GM12891 (cell line): ENCODE data around the gene HCN3.
"Not testable (repeated sequence)": the region's sequence is repeated elsewhere in the genome, so short reads cannot be mapped to it uniquely, and the experiment has no call there.

Source experiments
- DNase-seq: peaks from one replicate; pipeline ENCODE4 v3.0.0; 2011; ENCODE audit warnings: low spot score; ENCODE audit not compliant: insufficient read length
- FAIRE-seq: peaks from 2 replicates; lab custom pipeline; 2011; peaks lifted over from hg19 to GRCh38; lab: Jason Lieb, UNC
- PAX5 ChIP-seq: IDR thresholded peaks from 2 replicates; pipeline ENCODE4 v1.6.1; 2011; ENCODE audit warnings: low read length, moderate library complexity, mild to moderate bottlenecking; ENCODE audit not compliant: insufficient read depth, severe bottlenecking
- POLR2A ChIP-seq: IDR thresholded peaks from 2 replicates; pipeline ENCODE4 v1.6.1; 2011; ENCODE audit warnings: low read depth, low read length, control low read depth
- POLR2AphosphoS5 ChIP-seq: IDR thresholded peaks from 2 replicates; pipeline ENCODE4 v1.6.1; 2011; ENCODE audit warnings: low read depth, low read length, control low read depth
- POU2F2 ChIP-seq: IDR thresholded peaks from 2 replicates; pipeline ENCODE4 v1.6.1; 2011; ENCODE audit warnings: low read depth, mild to moderate bottlenecking, control low read depth, low read length, moderate library complexity
- SPI1 ChIP-seq: IDR thresholded peaks from 2 replicates; pipeline ENCODE4 v1.6.1; 2011; ENCODE audit warnings: low read depth, low read length, control low read depth
- TAF1 ChIP-seq: IDR thresholded peaks from 2 replicates; pipeline ENCODE4 v1.6.1; 2011; ENCODE audit warnings: low read depth, low read length, control low read depth

Gene HCN3

DNA sequence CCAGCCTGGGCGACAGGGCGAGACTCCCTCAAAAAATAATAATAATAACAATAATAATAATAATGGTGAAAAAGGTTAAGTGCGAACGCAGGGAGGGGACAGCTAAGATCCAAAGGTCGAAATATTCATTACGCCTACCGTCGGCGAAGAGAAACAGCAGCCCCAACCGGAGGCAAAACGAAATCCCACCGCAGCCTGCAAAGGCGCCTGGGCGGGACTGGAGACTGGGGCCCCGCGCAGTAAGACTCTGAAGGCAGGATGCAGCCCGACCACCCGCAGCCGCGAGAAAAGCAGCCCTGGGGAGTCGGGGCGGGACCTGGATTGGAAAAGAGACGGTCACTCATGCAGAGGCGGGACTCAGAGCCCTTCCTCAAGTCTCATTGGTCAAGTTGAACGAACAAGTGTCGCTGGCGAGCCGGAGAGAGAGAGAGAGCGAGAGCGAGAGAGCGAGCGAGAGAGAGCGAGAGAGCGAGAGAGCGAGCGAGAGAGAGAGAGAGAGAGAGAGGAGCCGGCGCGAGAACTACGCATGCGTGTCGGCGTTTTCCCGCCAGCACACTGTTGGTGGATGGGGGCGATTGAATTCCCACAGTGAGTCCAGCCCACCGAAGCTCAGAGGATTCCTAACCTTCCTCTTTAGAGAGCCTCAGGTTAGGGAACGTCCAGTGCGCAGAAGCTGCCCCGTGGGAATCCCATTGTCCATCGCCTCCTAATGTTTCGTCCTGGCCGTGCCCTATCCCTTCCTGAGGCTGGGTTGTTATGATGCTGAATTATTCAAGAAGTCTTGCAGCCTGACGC, 32.7 kb upstream of the HCN3 start:
- FAIRE-seq (peak; percentile 31), DNase-seq (peak; percentile 91)
- peak; percentile 93 for TF ChIP-seq POU2F2
- TF ChIP-seq TAF1: peak; percentile 80; the same call in 1 of the 2 replicates
- TF ChIP-seq POLR2AphosphoS5: peak; percentile 94
- peak; percentile 92 for TF ChIP-seq POLR2A
- no peak for TF ChIP-seq SPI1
- TF ChIP-seq PAX5: peak; percentile 99

DNA sequence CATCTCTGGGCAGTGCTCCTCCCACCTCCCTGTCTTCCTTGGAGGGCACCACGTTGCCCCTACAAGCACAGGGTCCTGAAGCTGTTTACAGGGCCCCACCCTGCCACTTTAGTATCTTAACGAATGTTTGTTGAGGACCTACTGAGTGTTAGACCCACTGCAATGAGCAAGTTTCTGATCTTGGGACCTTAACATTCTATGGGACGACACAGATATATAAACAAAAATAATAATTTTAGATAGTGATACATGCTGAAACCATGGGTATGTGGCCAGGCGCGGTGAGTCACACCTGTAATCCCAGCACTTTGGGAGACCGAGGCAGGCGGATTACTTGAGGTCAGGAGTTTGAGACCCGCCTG, 32.1 kb upstream of the HCN3 start:
- TF ChIP-seq POU2F2 (0 out of 2 replicates have a peak, but pooled peaks have one; percentile 24), POLR2A (no peak)
- FAIRE-seq (no peak), DNase-seq (no peak)

GRCh38 chr1:155246796-155247195, 30.5 kb upstream of the HCN3 start:
- not testable (repeated sequence) for DNase-seq, FAIRE-seq

DNA sequence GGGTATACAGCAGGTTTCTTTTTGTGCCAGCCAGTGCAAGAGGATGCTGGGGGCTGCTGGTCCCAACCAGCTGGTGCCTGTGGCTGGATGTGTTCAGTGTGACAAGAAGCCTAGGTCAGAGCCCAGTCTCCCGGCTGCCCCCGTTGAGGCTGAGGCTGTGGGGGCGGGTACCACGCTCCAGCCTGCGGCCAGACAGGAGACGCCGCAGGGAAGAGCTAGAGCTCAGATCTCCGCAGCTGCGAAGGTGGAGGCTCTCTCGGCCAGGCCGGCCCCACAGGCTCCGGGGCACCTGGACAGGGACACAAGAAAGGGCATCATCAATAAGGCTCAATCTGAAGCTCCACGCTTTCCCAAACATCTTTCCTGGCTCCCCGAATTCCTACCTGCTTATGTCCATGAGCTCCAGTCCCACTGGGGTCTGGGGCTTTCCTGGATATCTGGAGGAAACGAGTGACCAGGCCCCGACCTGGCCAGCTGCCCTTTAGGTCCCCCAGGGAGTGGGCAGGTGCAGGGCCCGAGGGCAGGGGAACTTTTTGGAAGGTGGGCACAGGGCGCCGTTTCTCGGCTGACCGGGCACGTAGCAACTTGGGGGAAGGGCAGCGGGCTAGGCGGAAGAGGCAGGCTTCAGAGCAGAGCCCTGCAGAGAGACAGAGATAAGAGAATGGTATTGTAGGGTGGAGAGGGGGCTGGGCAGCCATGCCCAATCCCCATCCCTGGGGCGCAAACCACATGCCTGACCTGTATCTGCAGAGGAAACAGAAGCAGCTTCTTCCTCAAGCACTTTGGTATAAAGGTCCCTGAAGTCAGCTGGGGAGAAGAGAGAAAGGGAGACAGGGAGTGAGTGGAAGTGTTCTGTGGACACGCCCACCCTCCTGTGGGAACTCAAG, 29.4 kb upstream of the HCN3 start:
- no peak for TF ChIP-seq TAF1
- TF ChIP-seq POU2F2: no peak
- TF ChIP-seq PAX5: no peak
- no peak for TF ChIP-seq POLR2A
- no peak for TF ChIP-seq POLR2AphosphoS5
- no peak for TF ChIP-seq SPI1
- DNase-seq (no peak), FAIRE-seq (no peak)

DNA sequence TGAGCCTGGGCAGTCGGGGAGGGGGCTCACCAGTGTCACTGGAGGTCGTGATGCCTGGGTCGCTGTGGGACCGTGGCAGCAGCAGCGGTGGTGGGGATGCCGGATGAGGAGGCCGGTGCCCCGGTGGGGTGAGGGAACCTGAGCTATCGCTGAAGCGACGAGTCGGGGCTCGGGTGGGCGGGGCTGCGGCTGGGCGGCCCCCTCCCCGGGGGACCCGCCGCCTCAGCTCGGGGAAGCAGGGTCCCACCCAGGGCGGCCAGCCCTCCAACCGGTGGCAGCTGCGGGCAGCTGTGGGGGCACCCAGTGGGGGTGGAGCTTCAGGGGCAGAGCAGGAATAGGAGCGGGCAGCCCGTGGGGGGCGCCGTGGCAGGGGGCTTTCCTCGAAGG, 27.0 kb upstream of the HCN3 start:
- no peak for TF ChIP-seq POLR2A
- TF ChIP-seq TAF1: no peak
- no peak for TF ChIP-seq SPI1
- no peak for TF ChIP-seq PAX5
- TF ChIP-seq POU2F2: no peak
- no peak for FAIRE-seq
- no peak for DNase-seq

GRCh38 chr1:155250633-155251449, 26.4 kb upstream of the HCN3 start:
- peak; percentile 98 for DNase-seq
- TF ChIP-seq SPI1: peak; percentile 96
- TF ChIP-seq PAX5: no peak
- no peak for TF ChIP-seq TAF1
- peak; percentile 48; the same call in 1 of the 2 replicates for TF ChIP-seq POU2F2
- TF ChIP-seq POLR2A: no peak
- no peak for TF ChIP-seq POLR2AphosphoS5
- FAIRE-seq: peak; percentile 94

- TF ChIP-seq POU2F2: no peak
- TF ChIP-seq POLR2AphosphoS5: no peak
- no peak for TF ChIP-seq TAF1
- TF ChIP-seq PAX5: no peak
- no peak for TF ChIP-seq POLR2A
- TF ChIP-seq SPI1: no peak
- FAIRE-seq (no peak), DNase-seq (no peak)
Measured at GRCh38 chr1:155251566-155251965, 25.7 kb upstream of the HCN3 start.

DNA sequence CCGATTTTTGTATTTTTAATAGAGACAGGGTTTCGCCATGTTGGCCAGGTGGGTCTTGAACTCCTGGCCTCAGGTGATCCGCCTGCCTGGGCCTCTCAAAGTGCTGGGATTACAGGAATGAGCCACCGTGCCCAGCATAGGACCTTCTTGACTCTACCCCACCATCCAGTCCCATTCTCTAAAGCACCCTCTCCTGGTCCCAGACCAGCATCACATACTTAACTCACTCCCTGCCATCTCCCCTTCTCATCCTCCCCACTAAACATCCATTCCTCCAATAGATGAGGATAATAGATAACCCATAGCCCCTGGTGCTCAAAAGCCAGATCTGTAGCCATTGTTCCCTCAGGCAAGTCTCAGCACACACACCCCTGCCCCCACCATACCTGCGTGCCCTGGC, 24.1 kb upstream of the HCN3 start:
- no peak for DNase-seq
- FAIRE-seq: no peak
- TF ChIP-seq POLR2A (no peak), TAF1 (no peak), PAX5 (no peak), SPI1 (no peak), POU2F2 (no peak), POLR2AphosphoS5 (no peak)

- FAIRE-seq: peak; percentile 40
- DNase-seq: no peak
- peak; percentile 21; the same call in 1 of the 2 replicates for TF ChIP-seq SPI1
- TF ChIP-seq TAF1: no peak
Measured at GRCh38 chr1:155253797-155254196, 23.5 kb upstream of the HCN3 start.
